HepG2 (cell line): Measurements from ENCODE around the gene LDB3. TPM values are rescaled to one million over a fixed set of nuclear protein-coding genes. Genes with fewer than 3 reads are reported as not detected.

ENCODE experiments used
- ARNT2 ChIP-seq: sonication (generic); formaldehyde crosslinking; IDR thresholded peaks from 2 replicates; pipeline ENCODE4 v1.8.0; 2022; ENCODE audit warnings: mild to moderate bottlenecking, low read depth, missing genetic modification reagents, moderate library complexity
- ATF1 ChIP-seq: IDR thresholded peaks from 2 replicates; pipeline ENCODE4 v1.6.1; 2016; ENCODE audit warnings: mild to moderate bottlenecking, control low read depth
- BHLHE40 ChIP-seq: IDR thresholded peaks from 2 replicates; pipeline ENCODE4 v1.6.1; 2011; ENCODE audit warnings: low read length, improper control_type of control experiment
- CCAR2 ChIP-seq: fragments of 200-400 bp; formaldehyde crosslinking; optimal IDR thresholded peaks from 2 replicates; pipeline ENCODE3; 2018; ENCODE audit warnings: low read depth, mild to moderate bottlenecking, low read length, moderate library complexity
- ELF3 ChIP-seq: IDR thresholded peaks from 2 replicates; pipeline ENCODE4 v1.6.1; 2016; ENCODE audit warnings: missing genetic modification reagents, missing compliant biosample characterization
- FOXK2 ChIP-seq: fragments of 450-650 bp; IDR thresholded peaks from 2 replicates; pipeline ENCODE4 v1.6.1; 2016
- HDAC2 ChIP-seq: sonication (generic); formaldehyde crosslinking; IDR thresholded peaks from 2 replicates; pipeline ENCODE4 v1.4.0; 2020; ENCODE audit warnings: missing genetic modification reagents
- KAT2B ChIP-seq: fragments of 150-350 bp; IDR thresholded peaks from 2 replicates; pipeline ENCODE4 v1.6.1; 2014; ENCODE audit warnings: low read depth, low read length, borderline replicate concordance
- KAT8 ChIP-seq: IDR thresholded peaks from 2 replicates; pipeline ENCODE4 v1.6.1; 2016; ENCODE audit warnings: missing genetic modification reagents, missing compliant biosample characterization
- MAX ChIP-seq: IDR thresholded peaks from 2 replicates; pipeline ENCODE4 v1.6.1; 2012; ENCODE audit warnings: inconsistent platforms
- MIXL1 ChIP-seq: IDR thresholded peaks from 2 replicates; pipeline ENCODE4 v1.6.1; 2016
- MNT ChIP-seq: fragments of 450-650 bp; IDR thresholded peaks from 2 replicates; pipeline ENCODE4 v1.6.1; 2016
- PPARG ChIP-seq: conservative IDR thresholded peaks from 2 replicates; pipeline ENCODE4 v1.6.1; 2016; ENCODE audit warnings: missing biosample characterization, missing genetic modification reagents
- SIX1 ChIP-seq: sonication (generic); formaldehyde crosslinking; IDR thresholded peaks from 2 replicates; pipeline ENCODE4 v1.4.0; 2020; ENCODE audit warnings: missing genetic modification reagents, borderline replicate concordance
- SP5 ChIP-seq: IDR thresholded peaks from 2 replicates; pipeline ENCODE4 v1.6.1; 2016; ENCODE audit warnings: low read depth, borderline replicate concordance
- TBX2 ChIP-seq: sonication (generic); formaldehyde crosslinking; IDR thresholded peaks from 2 replicates; pipeline ENCODE4 v1.5.0; 2020; ENCODE audit warnings: missing genetic modification reagents, mild to moderate bottlenecking, borderline replicate concordance
- YEATS4 ChIP-seq: sonication (generic); formaldehyde crosslinking; IDR thresholded peaks from 2 replicates; pipeline ENCODE4 v1.4.0; 2020; ENCODE audit warnings: missing genetic modification reagents, borderline replicate concordance
- ZBTB20 ChIP-seq: sonication (generic); formaldehyde crosslinking; IDR thresholded peaks from 2 replicates; pipeline ENCODE4 v1.8.1; 2023; ENCODE audit warnings: missing genetic modification reagents, low read depth, mild to moderate bottlenecking, borderline replicate concordance
- ZKSCAN8 ChIP-seq: IDR thresholded peaks from 2 replicates; pipeline ENCODE4 v1.6.1; 2016; ENCODE audit warnings: borderline replicate concordance, missing genetic modification reagents, missing compliant biosample characterization
- ZNF124 ChIP-seq: sonication (generic); formaldehyde crosslinking; IDR thresholded peaks from 2 replicates; pipeline ENCODE4 v1.4.0; 2020; ENCODE audit warnings: missing genetic modification reagents
- ZNF260 ChIP-seq: sonication (generic); formaldehyde crosslinking; IDR thresholded peaks from 2 replicates; pipeline ENCODE4 v1.4.0; 2020; ENCODE audit warnings: missing genetic modification reagents, low read depth, mild to moderate bottlenecking, borderline replicate concordance
- ZNF292 ChIP-seq: sonication (generic); formaldehyde crosslinking; IDR thresholded peaks from 2 replicates; pipeline ENCODE4 v1.8.1; 2022; ENCODE audit warnings: mild to moderate bottlenecking, low read depth, missing genetic modification reagents, borderline replicate concordance
- ZNF337 ChIP-seq: sonication (generic); formaldehyde crosslinking; IDR thresholded peaks from 2 replicates; pipeline ENCODE4 v1.5.1; 2020; ENCODE audit warnings: missing genetic modification reagents, low read depth, mild to moderate bottlenecking, borderline replicate concordance
- ZNF564 ChIP-seq: sonication (generic); formaldehyde crosslinking; IDR thresholded peaks from 2 replicates; pipeline ENCODE4 v1.8.1; 2023; ENCODE audit warnings: mild to moderate bottlenecking, missing genetic modification reagents
- ZNF737 ChIP-seq: sonication (generic); formaldehyde crosslinking; IDR thresholded peaks from 2 replicates; pipeline ENCODE4 v1.5.0; 2020; ENCODE audit warnings: missing genetic modification reagents, mild to moderate bottlenecking, borderline replicate concordance
- ZNF766 ChIP-seq: sonication (generic); formaldehyde crosslinking; IDR thresholded peaks from 2 replicates; pipeline ENCODE4 v1.5.0; 2020; ENCODE audit warnings: missing genetic modification reagents, borderline replicate concordance
- ZNF775 ChIP-seq: sonication (generic); formaldehyde crosslinking; IDR thresholded peaks from 2 replicates; pipeline ENCODE4 v1.4.0; 2020; ENCODE audit warnings: missing genetic modification reagents, mild to moderate bottlenecking, moderate library complexity, borderline replicate concordance
- polyA plus RNA-seq, 8 experiments: library from polyadenylated mRNA; depleted of rRNA in 3 of 8; stranded (reverse) in 7 of 8; unstranded in 1 of 8; fragments of >200 nt; fragmentation: Illumina TruSeq in 4 of 8; extraction: Trizol in 4 of 8; gene quantifications; 2 replicates each; pipeline versions ENCODE4 v1.2.1 to v1.2.3, GENCODE V29; 2011 to 2016; ENCODE audit warnings: low read depth in 4 of 8, missing spikeins in 1 of 8, mixed read lengths in 1 of 8; ENCODE audit not compliant: insufficient read depth in 1 of 8
- total RNA-seq, 5 experiments: library from RNA; depleted of rRNA; stranded (reverse); fragments of >200 nt; fragmentation: Illumina TruSeq; extraction: Trizol; gene quantifications; 2 replicates each; pipeline ENCODE4 v1.2.3, GENCODE V29; 2016; ENCODE audit warnings: low read depth in 1 of 5

LDB3 gene
- total and polyA plus RNA-seq, 2 of the 13 experiments (the other 11 are each of a cell fraction or from before 2014, with no cell fraction given) = not detected

GRCh38 chr10:86775056-86775869, 107.0 kb downstream of the LDB3 start (continued):
- TF ChIP-seq CCAR2 (no peak), ZNF124 (no peak), MIXL1 (peak; percentile 98), KAT2B (peak; percentile 86), HDAC2 (CRISPR knock-in tag) (peak; percentile 89), ATF1 (CRISPR knock-in tag) (peak; percentile 46; the same call in 1 of the 2 replicates), YEATS4 (CRISPR knock-in tag) (0 out of 2 replicates have a peak, but pooled peaks have one; percentile 33), ZBTB20 (peak; percentile 78; the same call in 1 of the 2 replicates), ZNF766 (CRISPR knock-in tag) (no peak), SIX1 (peak; percentile 59; the same call in 1 of the 2 replicates), ZKSCAN8 (CRISPR knock-in tag) (0 out of 2 replicates have a peak, but pooled peaks have one; percentile 47), FOXK2 (peak; percentile 76), ZNF292 (CRISPR knock-in tag) (peak; percentile 48; the same call in 1 of the 2 replicates), ZNF737 (no peak), TBX2 (CRISPR knock-in tag) (peak; percentile 97), ELF3 (CRISPR knock-in tag) (peak; percentile 87), MAX (peak; percentile 86), KAT8 (peak; percentile 58; the same call in 1 of the 2 replicates), SP5 (peak; percentile 60), ZNF775 (CRISPR knock-in tag) (peak; percentile 29; the same call in 1 of the 2 replicates), ZNF260 (CRISPR knock-in tag) (no peak), PPARG (CRISPR knock-in tag) (peak; percentile 80), ARNT2 (CRISPR knock-in tag) (peak; percentile 31; the same call in 1 of the 2 replicates), ZNF337 (CRISPR knock-in tag) (0 out of 2 replicates have a peak, but pooled peaks have one; percentile 41), BHLHE40 (peak; percentile 40; the same call in 1 of the 2 replicates), ZNF564 (CRISPR knock-in tag) (0 out of 2 replicates have a peak, but pooled peaks have one; percentile 28), MNT (peak; percentile 90)
